H1 (cell line): ENCODE data around the gene TMCC1. TPM values are rescaled to one million over a fixed set of nuclear protein-coding genes. Genes with fewer than 3 reads are reported as not detected.

ENCODE experiments used
- CTCF ChIA-PET: fragments of 300-600 bp; sonication (Branson Sonifier 250); formaldehyde crosslinking; loops from one replicate; lab custom pipeline; 2021; ENCODE audit not compliant: partially characterized antibody; lab: Charles Lee
- POLR2A ChIA-PET: fragments of 300-600 bp; sonication (Branson Sonifier 250); formaldehyde crosslinking; loops from one replicate; lab custom pipeline; 2021; ENCODE audit warnings: inconsistent platforms; ENCODE audit not compliant: partially characterized antibody; lab: Charles Lee
- DNase-seq, 2 experiments: peaks; one replicate each; pipeline versions ENCODE4 v3.0.0 to v3.0.0-alpha.2; 2010 to 2022; ENCODE audit warnings: low spot score in 2 of 2, low read depth in 1 of 2, mixed read lengths in 1 of 2
- FAIRE-seq: peaks from 2 replicates; lab custom pipeline; 2011; peaks lifted over from hg19 to GRCh38; lab: Jason Lieb, UNC
- H2AFZ ChIP-seq: 2 replicates; pipeline ENCODE4 v1.8.1; 2012; ENCODE audit warnings: low read length, inconsistent platforms
- H2AK5ac ChIP-seq: 2 replicates; pipeline ENCODE4 v1.6.1; 2013; ENCODE audit warnings: low read depth, low read length
- H2BK120ac ChIP-seq: replicated peaks from 2 replicates; pipeline ENCODE3; 2013; ENCODE audit warnings: low read depth, low read length, inconsistent platforms
- H2BK12ac ChIP-seq: 2 replicates; pipeline ENCODE4 v1.6.1; 2013; ENCODE audit warnings: low read depth, low read length
- H2BK15ac ChIP-seq: 2 replicates; pipeline ENCODE4 v1.6.1; 2013; ENCODE audit warnings: low read length
- H2BK20ac ChIP-seq: 2 replicates; pipeline ENCODE4 v1.6.1; 2013; ENCODE audit warnings: low read length
- H2BK5ac ChIP-seq: 2 replicates; pipeline ENCODE4 v1.6.1; 2013; ENCODE audit warnings: low read depth, low read length
- H3K14ac ChIP-seq: 2 replicates; pipeline ENCODE4 v1.6.1; 2013; ENCODE audit warnings: inconsistent platforms; ENCODE audit not compliant: insufficient read length
- H3K18ac ChIP-seq: 2 replicates; pipeline ENCODE4 v1.6.1; 2013; ENCODE audit warnings: low read length; ENCODE audit errors: extremely low read depth
- H3K23ac ChIP-seq: 2 replicates; pipeline ENCODE4 v1.6.1; 2013; ENCODE audit warnings: inconsistent platforms; ENCODE audit not compliant: insufficient read length
- H3K23me2 ChIP-seq: 2 replicates; pipeline ENCODE4 v1.6.1; 2013; ENCODE audit warnings: low read depth, low read length
- H3K27ac ChIP-seq: 2 replicates; pipeline ENCODE4 v1.6.1; 2011; ENCODE audit warnings: low read depth, low read length, inconsistent platforms
- H3K27me3 ChIP-seq, 4 experiments: replicated peaks in 1 of 4; 1 replicate in 1 of 4; 2 replicates in 3 of 4; pipeline versions ENCODE4 v1.6.1 to v1.8.1; 2011 to 2013; ENCODE audit warnings: low read length in 3 of 4, mild to moderate bottlenecking in 3 of 4, inconsistent platforms in 2 of 4, mixed read lengths in 2 of 4, moderate library complexity in 1 of 4; ENCODE audit not compliant: control insufficient read depth in 3 of 4, insufficient read depth in 3 of 4; ENCODE audit errors: extremely low read depth in 1 of 4
- H3K36me3 ChIP-seq, 4 experiments: 2 replicates each; pipeline versions ENCODE4 v1.6.1 to v1.8.1; 2011 to 2013; ENCODE audit warnings: mild to moderate bottlenecking in 4 of 4, low read length in 3 of 4, moderate library complexity in 2 of 4, control low read depth in 1 of 4, inconsistent platforms in 1 of 4; ENCODE audit not compliant: insufficient read depth in 4 of 4, control insufficient read depth in 2 of 4
- H3K4ac ChIP-seq: replicated peaks from 2 replicates; pipeline ENCODE3; 2013; ENCODE audit warnings: low read length, low read depth, mixed read lengths, inconsistent platforms; ENCODE audit not compliant: insufficient read length
- H3K4me1 ChIP-seq, 4 experiments: replicated peaks in 1 of 4; 1 replicate in 1 of 4; 2 replicates in 3 of 4; pipeline versions ENCODE4 v1.6.1 to v1.8.1; 2011 to 2013; ENCODE audit warnings: low read length in 3 of 4, inconsistent platforms in 2 of 4, mixed read lengths in 1 of 4; ENCODE audit not compliant: insufficient read depth in 4 of 4, control insufficient read depth in 3 of 4
- H3K4me2 ChIP-seq, 2 experiments: 2 replicates each; pipeline versions ENCODE4 v1.6.1 to v1.8.1; 2011 to 2013; ENCODE audit warnings: low read depth in 2 of 2, low read length in 2 of 2, control low read depth in 1 of 2, inconsistent platforms in 1 of 2, mild to moderate bottlenecking in 1 of 2; ENCODE audit not compliant: insufficient read depth in 1 of 2
- H3K4me3 ChIP-seq, 4 experiments: fragments of 200-600, 300-600 bp in 1 of 4; sonication (generic), shearing (Covaris generic), sonication (Bioruptor Twin) in 1 of 4; 2 replicates each; pipeline versions ENCODE4 v1.5.1 to v1.8.1; 2011 to 2016; ENCODE audit warnings: low read length in 4 of 4, low read depth in 3 of 4, control low read depth in 2 of 4, inconsistent platforms in 2 of 4, mild to moderate bottlenecking in 2 of 4, mixed read lengths in 1 of 4, moderate library complexity in 1 of 4; ENCODE audit not compliant: insufficient read depth in 2 of 4; ENCODE audit errors: extremely low read depth in 1 of 4
- H3K56ac ChIP-seq: replicated peaks from 2 replicates; pipeline ENCODE3; 2013; ENCODE audit warnings: low read depth, mild to moderate bottlenecking, mixed read lengths, low read length, inconsistent platforms; ENCODE audit not compliant: insufficient read length
- H3K79me1 ChIP-seq: 2 replicates; pipeline ENCODE4 v1.6.1; 2013; ENCODE audit warnings: low read depth, low read length, control low read depth
- H3K79me2 ChIP-seq, 2 experiments: 2 replicates each; pipeline versions ENCODE4 v1.6.1 to v1.8.1; 2012 to 2013; ENCODE audit warnings: low read length in 2 of 2, mild to moderate bottlenecking in 2 of 2, inconsistent platforms in 1 of 2; ENCODE audit not compliant: insufficient read depth in 2 of 2, control insufficient read depth in 1 of 2
- H3K9ac ChIP-seq, 4 experiments: replicated peaks in 1 of 4; 1 replicate in 1 of 4; 2 replicates in 3 of 4; pipeline versions ENCODE4 v1.6.1 to v1.8.1; 2011 to 2013; ENCODE audit warnings: low read depth in 3 of 4, low read length in 3 of 4, control low read depth in 2 of 4, mild to moderate bottlenecking in 2 of 4, moderate library complexity in 2 of 4, inconsistent platforms in 1 of 4; ENCODE audit errors: extremely low read depth in 1 of 4
- H3K9me3 ChIP-seq, 2 experiments: 2 replicates each; pipeline versions ENCODE4 v1.6.1 to v1.8.1; 2012 to 2013; ENCODE audit warnings: mild to moderate bottlenecking in 2 of 2, moderate library complexity in 2 of 2, control low read depth in 1 of 2, inconsistent platforms in 1 of 2, low read depth in 1 of 2, low read length in 1 of 2, mixed read lengths in 1 of 2; ENCODE audit not compliant: insufficient read depth in 2 of 2
- H4K20me1 ChIP-seq, 2 experiments: replicated peaks in 1 of 2; 2 replicates each; pipeline versions ENCODE3 to v1.8.1; 2011 to 2013; ENCODE audit warnings: inconsistent platforms in 2 of 2, low read length in 2 of 2, mild to moderate bottlenecking in 1 of 2; ENCODE audit not compliant: insufficient read depth in 2 of 2, control insufficient read depth in 1 of 2
- H4K5ac ChIP-seq: 2 replicates; pipeline ENCODE4 v1.6.1; 2013; ENCODE audit warnings: low read length, low read depth, mixed read lengths, inconsistent platforms; ENCODE audit not compliant: insufficient read length
- H4K8ac ChIP-seq: 2 replicates; pipeline ENCODE4 v1.8.0; 2013; ENCODE audit warnings: mild to moderate bottlenecking, moderate library complexity, low read length, inconsistent platforms; ENCODE audit not compliant: insufficient read depth; ENCODE audit errors: extremely low read depth
- H4K91ac ChIP-seq: replicated peaks from 2 replicates; pipeline ENCODE3; 2013; ENCODE audit warnings: low read length, mixed read lengths, inconsistent platforms; ENCODE audit not compliant: insufficient read length
- ASH2L ChIP-seq: fragments of 200-600, 300-600 bp; sonication (generic); IDR thresholded peaks from one replicate; pipeline ENCODE4 v1.7.1; 2017; ENCODE audit warnings: low read length
- FOSL1 ChIP-seq: IDR thresholded peaks from 2 replicates; pipeline ENCODE4 v1.6.1; 2011; ENCODE audit warnings: mild to moderate bottlenecking, low read depth, low read length, moderate library complexity; ENCODE audit not compliant: insufficient read depth
- NRF1 ChIP-seq: IDR thresholded peaks from 2 replicates; pipeline ENCODE4 v1.6.1; 2011; ENCODE audit warnings: mild to moderate bottlenecking, low read depth, low read length, improper control_type of control experiment
- WGBS, 2 experiments: shearing (Covaris generic) in 1 of 2; methylation state at CpG; one replicate each; pipeline versions ENCODE4 v1.1.6 to v1.1.7; 2013 to 2015; ENCODE audit warnings: low lambda C conversion rate in 2 of 2, mixed read lengths in 2 of 2, inconsistent platforms in 1 of 2, low coverage in 1 of 2, missing lambda C conversion rate in 1 of 2; ENCODE audit not compliant: insufficient replicate concordance in 2 of 2, insufficient coverage in 1 of 2, insufficient read length in 1 of 2; ENCODE audit errors: extremely low coverage in 1 of 2, missing lambda C conversion rate in 1 of 2; 5-methylcytosine and 5-hydroxymethylcytosine counted together
- polyA plus RNA-seq, 7 experiments: library from polyadenylated mRNA; depleted of rRNA in 3 of 7; stranded (reverse) in 5 of 7; unstranded in 2 of 7; fragments of >200 nt in 5 of 7; fragments of 200-250 nt in 2 of 7; gene quantifications; 1 replicate in 5 of 7; 2 replicates in 1 of 7; 4 replicates in 1 of 7; pipeline versions ENCODE4 v1.2.1 to v1.2.3, GENCODE V29; 2011 to 2013; ENCODE audit warnings: missing spikeins in 2 of 7, mixed read lengths in 2 of 7
- total RNA-seq: library from RNA; stranded (reverse); fragmentation: NEBNext Ultra II Directional; extraction: Animal tissue kit (Norgen Biotek cat#: 25700); gene quantifications from 2 replicates; pipeline ENCODE4 v1.2.1, GENCODE V29; 2021

TMCC1 gene
- total and polyA plus RNA-seq, 2 of the 8 experiments (the other 6 are each of a cell fraction or from before 2014, with no cell fraction given), result 10.4 to 27.1 TPM

- 87% methylated on average over 3 of the region's 3 CpGs; no CpG with 5 or more reads in 1 of the 2 experiments for WGBS, 2 experiments
Observed at GRCh38 chr3:129665024-129665768, 228.3 kb downstream of the TMCC1 start.

More at GRCh38 chr3:129665024-129665768, 228.3 kb downstream of the TMCC1 start:
- no peak overlapping the region for H4K8ac ChIP-seq
- H4K91ac ChIP-seq, result no peak overlapping the region
- no peak overlapping the region for H2AK5ac ChIP-seq
- H3K79me1 ChIP-seq, result no peaks in the 10 kb centered on the region; the same call in 1 of the 2 replicates
- no peak overlapping the region for H2BK5ac ChIP-seq
- CTCF ChIA-PET, result interaction anchor here (1.1 to 1.6 kb wide), 10 partner anchors 12 to 270 kb away, joined by 3 to 5 read pairs (median 4); no protein-coding TSS in a partner anchor
- DNase-seq (no peak), FAIRE-seq (no peak)
- H4K20me1 ChIP-seq, result no peaks in the 10 kb centered on the region
- H3K23ac ChIP-seq, result no peak overlapping the region
- 0 out of 4 replicates have a peak, but pooled peaks cover 0 to 2% of the 10 kb centered on the region in 2 experiments for H3K79me2 ChIP-seq
- peaks cover 0 to 9% (median 5%) of the 10 kb centered on the region in 4 experiments; a peak in 5 of 7 replicates for H3K4me1 ChIP-seq
- H2BK120ac ChIP-seq, result no peak overlapping the region
- H3K27ac ChIP-seq, result no peak overlapping the region
- no peak overlapping the region for H4K5ac ChIP-seq
- no peaks in the 10 kb centered on the region for H3K27me3 ChIP-seq
- H3K9ac ChIP-seq, result no peak overlapping the region
- no peak overlapping the region for H3K4ac ChIP-seq
- no peak overlapping the region for H3K56ac ChIP-seq
- no peak overlapping the region for H3K14ac ChIP-seq
- no peak overlapping the region for H3K4me2 ChIP-seq
- no peak overlapping the region for H2BK12ac ChIP-seq
- H3K18ac ChIP-seq, result no peak overlapping the region
- no peak overlapping the region for H2BK15ac ChIP-seq
- no peaks in the 10 kb centered on the region for H3K9me3 ChIP-seq
- TF ChIP-seq ASH2L (no peak), FOSL1 (no peak), NRF1 (no peak)
- H3K36me3 ChIP-seq, result peaks cover 0 to 6% (median 3%) of the 10 kb centered on the region in 4 experiments; a peak in 4 of 8 replicates
- no peak overlapping the region for H3K4me3 ChIP-seq
- POLR2A ChIA-PET, result interaction anchor here (1.1 kb wide), 1 partner anchor 8 kb away, joined by 3 read pairs; no protein-coding TSS in a partner anchor
- no peak overlapping the region for H2BK20ac ChIP-seq
- H2AFZ ChIP-seq, result no peak overlapping the region
- no peaks in the 10 kb centered on the region for H3K23me2 ChIP-seq
